HG02642 (cell line): ENCODE results near the gene KRT80.

Experiments
- ATAC-seq: cut with Tn5 transposase; IDR thresholded peaks from one replicate; pipeline ENCODE4 v1.9.1; 2021; ENCODE audit warnings: mild to moderate bottlenecking; ENCODE audit not compliant: unreplicated experiment, poor library complexity

Gene KRT80

DNA sequence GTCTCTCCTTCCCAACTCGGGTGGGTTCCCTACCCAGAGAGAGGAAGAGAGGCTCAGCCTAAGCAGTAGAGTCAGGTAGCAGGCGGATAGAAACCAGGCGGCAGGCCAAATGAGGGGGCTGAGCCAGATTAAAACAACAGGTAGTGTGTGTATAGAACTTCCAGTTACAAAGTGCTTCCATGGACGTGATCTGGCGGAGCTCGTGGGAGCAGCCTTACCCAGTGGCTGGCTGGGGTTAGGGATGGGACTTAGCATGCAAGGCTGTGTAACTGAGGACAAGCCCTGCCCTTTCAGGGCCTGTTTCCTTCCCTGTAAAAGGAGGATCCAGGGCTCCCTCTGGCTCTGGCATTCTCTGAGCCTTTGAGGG lies 8.3 kb downstream of the KRT80 start:
- ATAC-seq: no peak

- ATAC-seq: no peak
Measured at GRCh38 chr12:52182898-52183543, 8.8 kb downstream of the KRT80 start.

- no peak for ATAC-seq
Measured at GRCh38 chr12:52182384-52182783, 9.4 kb downstream of the KRT80 start.

GRCh38 chr12:52181746-52182145 lies 10.1 kb downstream of the KRT80 start:
- ATAC-seq: no peak

- no peak for ATAC-seq
Measured at GRCh38 chr12:52180971-52181628, 10.7 kb downstream of the KRT80 start.

- no peak for ATAC-seq
Measured at GRCh38 chr12:52179396-52179973, 12.3 kb downstream of the KRT80 start.

DNA sequence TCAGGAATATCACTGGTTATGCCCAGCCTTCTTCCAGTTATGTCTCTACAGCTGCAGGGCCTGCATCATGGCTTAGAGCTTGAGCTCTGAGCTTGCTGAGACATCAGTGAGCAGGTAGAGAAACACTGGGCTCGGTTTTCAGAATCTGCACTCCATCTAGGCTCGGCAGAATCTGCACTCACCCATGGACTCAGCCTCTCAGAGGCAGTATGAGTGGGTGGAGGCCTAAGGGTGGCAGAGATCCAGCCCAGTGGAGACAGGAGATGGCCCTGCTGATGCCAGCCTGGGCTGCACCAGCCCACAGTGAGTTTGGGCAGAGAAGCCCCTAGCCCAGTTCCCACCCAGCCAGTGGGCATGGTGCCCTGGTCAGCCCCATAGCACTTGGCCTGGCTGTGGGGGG lies 12.8 kb downstream of the KRT80 start:
- ATAC-seq: no peak

DNA sequence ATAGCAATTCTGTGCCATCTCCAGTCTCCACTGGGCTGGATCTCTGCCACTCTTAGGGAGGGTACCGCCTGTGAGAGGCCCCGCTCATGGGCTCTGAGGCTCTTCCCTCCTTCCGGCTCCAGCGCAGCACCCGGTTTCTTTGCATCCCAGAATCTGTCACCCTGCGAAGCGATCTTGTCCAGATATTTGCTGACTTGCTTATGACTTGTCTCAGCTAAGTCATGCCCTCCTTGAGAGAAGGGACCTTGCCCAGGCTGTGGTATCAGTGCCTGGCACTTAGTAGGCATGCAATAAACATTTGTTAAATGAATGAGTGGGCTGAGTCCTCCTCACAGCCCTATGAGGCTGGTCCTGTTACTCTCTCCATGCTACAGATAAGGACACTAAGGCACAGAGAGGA lies 13.4 kb downstream of the KRT80 start:
- ATAC-seq: no peak

DNA sequence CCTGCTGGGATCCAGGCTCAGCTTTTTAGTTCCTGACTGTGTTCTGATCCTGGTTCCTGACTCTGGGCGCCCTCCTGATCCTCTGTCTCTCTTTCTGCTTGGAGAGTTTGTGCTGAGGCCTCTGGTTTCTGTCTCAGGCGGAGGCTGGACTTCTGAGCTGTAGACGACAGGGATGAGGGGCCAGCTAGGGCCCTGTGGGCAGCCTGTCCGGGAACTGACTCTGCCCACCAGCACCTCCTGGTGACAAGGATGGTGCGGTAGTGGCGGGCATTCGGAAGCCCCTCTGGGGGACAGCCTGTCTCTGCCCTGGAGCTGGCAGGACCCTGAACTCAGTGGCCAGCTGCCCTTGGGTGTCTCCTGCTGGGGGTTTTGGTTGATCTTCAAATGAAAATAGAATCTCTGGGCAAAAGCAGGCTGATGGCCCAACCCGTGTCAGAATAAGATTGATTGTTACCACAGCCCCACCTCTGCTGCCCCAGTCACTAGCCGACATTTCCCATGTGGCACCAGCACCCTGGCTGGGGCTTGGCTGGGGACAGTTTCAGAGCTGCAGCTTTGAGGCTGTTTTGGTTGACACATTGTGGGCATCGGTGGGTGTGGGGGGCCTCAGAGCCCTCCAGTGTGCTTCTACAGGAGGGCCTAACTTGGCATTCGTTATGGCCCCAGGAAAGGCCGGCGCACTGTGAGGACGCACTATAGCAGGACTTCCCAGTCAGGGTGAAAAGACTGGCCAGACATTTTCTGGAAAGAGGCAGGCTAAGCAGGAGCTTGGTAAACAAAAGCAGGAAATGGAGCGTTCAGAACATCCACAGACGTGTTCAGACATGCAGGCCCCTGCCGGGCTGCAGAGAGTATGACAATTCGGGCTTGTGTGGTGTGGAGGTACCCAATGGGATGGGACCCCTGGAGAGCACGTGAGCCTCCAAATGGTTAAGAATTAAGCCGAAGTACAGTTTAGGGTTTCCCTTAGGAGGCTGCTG lies 16.2 kb downstream of the KRT80 start:
- no peak for ATAC-seq

DNA sequence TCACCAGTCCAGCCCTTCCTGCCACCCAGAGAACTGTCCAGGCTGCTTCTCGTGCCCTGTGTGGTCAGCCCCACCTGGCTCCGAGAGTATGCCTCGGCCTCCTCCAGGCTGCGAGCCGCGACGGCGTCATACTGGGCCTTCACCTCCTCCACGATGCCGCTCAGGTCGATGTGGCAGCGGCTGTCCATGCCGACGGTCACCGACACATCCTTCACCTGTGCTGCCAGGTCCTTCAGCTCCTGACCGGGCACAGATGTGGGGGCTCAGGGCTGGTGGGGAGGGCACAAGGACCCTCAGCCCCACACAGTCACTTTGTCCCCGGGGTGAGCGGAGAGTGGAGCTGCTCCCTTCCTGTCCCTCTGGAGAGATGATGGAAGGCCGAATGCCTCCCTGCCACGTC lies 18.3 kb downstream of the KRT80 start:
- ATAC-seq: no peak

GRCh38 chr12:52172956-52173355 lies 18.9 kb downstream of the KRT80 start:
- no peak for ATAC-seq

- no peak for ATAC-seq
Measured at GRCh38 chr12:52171950-52172512, 19.8 kb downstream of the KRT80 start.

GRCh38 chr12:52170827-52171226 lies 21.0 kb downstream of the KRT80 start:
- ATAC-seq: no peak

DNA sequence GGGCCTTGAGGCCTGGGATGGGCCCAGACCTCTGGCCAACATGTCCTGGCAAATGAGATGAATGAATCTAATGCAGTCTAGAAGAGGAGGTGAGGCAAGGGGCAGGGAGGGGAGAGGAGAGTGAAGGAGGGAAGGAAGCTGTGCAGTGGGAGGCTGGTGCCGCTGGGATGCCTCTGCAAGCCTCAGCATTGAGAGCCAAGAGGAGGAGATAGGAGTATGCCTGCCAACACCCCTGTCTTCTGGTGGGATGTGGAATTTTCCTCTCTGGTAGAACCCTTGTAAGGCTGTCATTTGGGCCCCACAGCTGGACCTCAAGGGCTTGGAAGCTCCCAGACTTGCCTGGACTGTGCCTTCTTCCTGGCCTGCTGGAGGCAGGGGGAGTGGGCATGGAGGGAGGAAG lies 21.9 kb downstream of the KRT80 start:
- ATAC-seq: no peak

DNA sequence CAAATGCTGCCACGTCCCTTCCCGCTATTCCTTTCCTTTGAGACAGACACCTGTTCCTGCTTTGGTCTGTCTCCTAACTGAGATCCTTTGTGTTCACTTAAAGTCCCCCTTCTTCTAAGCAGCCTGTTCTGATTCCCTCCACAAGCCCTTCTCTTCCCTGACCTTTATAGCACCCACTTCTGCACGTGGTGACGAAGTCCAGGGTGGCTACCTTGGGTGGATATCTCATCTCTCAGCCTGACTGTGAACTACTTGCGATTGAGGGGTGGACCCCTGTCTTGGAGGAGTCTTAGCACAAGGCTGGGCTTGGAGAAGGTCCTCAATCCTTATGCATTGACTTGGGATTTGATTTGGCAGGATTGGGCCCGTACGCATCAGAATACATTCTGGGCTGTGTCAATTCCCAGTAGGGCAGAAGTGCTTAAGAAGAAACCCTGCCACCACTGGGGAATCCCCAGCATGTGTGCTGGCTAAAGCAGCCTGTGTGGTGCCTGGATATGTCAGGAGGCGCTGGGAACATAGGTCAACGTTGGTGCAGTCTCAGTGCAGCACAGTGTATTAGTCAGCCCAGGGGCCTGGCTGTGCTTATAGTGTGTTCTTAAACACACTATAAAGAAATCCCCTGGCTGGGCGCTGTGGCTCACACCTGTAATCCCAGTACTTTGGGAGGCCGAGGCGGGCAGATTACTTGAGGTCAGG lies 23.6 kb downstream of the KRT80 start:
- ATAC-seq: no peak

DNA sequence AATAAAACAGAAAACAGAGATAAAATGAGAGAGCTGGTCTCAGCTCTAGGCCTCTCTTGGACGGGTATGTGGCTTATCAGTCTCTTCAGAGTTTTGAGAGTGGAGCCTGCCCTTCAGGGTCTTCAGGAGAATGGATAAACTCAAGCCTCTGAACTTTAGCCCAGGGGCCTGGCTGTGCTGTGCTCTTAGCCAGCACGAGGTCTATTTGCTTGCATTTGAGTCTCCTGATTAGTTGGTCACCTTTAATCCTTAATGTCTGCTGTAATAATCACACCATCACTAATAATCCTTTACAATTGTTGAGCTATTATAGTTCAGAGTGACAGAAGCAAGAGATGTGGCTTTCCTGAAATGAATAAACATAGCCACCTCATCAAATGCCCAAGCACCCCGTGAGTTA lies 24.3 kb downstream of the KRT80 start:
- no peak for ATAC-seq

- ATAC-seq: no peak
Measured at GRCh38 chr12:52166672-52167071, 25.1 kb downstream of the KRT80 start.

DNA sequence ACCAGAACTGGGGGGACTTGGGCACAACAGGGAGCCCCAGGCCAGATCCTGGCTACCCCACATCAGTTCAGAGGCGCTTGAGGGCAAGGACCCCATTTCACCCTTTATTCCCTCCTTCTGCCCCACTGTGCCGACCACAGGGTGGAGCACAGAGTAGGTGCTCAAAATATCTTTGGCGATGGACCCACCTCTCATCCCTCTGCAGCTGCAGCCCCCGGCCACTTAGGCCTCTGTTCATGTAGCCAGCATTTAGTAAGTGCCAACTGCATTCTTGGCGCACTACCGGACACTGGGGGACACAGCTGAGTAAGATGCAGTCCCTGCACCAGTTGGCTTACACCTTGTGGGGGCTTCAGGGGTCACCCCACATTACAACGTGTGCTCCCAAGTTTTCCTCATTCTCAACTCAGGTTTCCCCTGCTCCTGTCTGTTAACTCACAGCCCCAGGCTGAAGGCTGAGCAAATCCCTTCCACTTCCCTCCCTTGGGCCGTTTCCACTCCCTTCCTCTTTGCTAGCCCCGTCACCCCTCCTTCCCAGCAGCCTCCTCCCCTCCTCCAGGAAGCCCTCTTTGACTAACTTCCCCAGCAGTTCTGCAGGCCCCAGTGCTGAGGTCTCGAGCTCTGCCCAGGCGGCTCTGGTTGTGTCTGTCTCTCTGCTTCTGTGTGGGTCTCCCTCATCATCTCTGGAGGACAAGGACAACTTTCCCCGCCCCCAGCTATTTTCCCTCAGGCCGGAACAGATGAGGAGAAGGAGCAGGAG lies 26.5 kb downstream of the KRT80 start:
- ATAC-seq: no peak

DNA sequence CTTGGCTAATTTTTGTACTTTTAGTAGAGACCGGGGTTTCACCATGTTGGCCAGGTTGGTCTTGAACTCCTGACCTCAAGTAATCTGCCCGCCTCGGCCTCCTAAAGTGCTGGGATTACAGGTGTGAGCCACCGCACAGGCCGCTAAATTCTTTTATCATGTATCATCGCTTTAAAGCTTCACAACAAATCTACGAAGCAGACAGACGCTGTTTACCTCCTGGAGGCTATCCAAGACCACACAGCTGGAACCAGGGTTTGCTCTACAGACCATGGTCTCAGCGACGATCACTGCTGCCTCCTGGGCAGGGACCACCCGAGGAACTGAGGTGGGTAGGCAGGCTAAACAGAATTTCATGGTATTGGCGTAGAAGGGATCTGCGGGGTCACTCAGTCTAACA lies 27.2 kb downstream of the KRT80 start:
- ATAC-seq: no peak
